Stimulated activated CD4-positive, alpha-beta T cell treated with anti-CD3 and anti-CD28 coated beads, Interleukin-4, amount 100 ng/mL, for 4 hours (primary cell): ENCODE measurements around the gene NSL1.
"Not testable (repeated sequence)": the region's sequence is repeated elsewhere in the genome, so short reads cannot be mapped to it uniquely, and the experiment has no call there.

Source experiments
- DNase-seq, 2 experiments: peaks; one replicate each; pipeline ENCODE4 v3.0.0-alpha.2; 2020

Gene NSL1

DNA sequence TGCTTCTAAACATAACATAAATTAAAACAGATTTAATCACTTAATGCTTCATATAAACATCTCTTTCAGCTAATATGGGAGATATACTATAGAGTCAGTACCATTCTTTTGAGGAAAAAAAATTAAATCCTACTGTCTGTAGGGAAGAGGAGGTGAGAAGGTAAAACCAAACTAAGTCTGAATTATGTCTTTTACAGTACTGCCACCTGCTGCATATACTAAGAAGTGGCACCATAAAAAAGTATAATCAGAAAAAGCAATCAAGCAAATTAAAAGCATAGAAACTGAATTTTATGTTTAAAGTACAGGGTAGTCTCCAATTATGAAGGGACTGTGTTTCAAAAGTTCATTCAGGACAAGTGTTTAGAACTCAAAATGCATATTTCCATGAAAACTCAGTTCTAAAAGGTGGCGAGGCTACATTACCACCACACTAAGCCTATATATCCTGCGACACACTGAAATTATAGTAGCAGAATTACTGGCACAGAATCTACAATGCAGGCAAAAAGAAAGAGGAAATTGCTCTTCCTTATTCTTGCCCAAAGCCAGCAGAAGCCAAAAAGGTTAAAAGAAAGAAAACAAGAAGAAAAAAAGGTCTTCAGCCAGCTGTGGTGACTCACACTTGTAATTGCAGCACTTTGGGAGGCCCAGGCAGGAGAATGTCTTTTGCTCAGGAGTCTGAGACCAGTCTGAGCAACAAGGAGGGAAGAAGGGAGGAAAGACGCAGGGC, 9.0 kb downstream of the NSL1 start:
- DNase-seq = no peak

DNA sequence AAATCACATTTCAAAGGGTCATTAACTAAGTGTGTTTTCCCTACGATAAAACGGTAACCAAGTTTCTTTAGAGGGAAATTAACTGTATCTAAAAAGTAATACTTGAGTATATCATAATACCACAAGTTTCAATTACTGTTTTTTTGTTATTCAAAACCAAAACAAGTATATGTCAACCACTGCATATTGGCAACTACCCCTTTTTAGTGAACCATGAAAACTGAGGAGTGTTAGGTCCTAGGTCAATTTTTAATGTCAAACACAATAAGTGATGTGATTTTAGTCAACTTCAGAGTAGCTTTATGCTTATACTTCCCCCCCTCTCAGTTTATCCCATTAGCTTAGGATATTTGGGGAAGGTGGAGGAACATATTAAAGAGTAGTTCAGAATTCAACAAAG, 10.4 kb downstream of the NSL1 start:
- DNase-seq = no peak

DNA sequence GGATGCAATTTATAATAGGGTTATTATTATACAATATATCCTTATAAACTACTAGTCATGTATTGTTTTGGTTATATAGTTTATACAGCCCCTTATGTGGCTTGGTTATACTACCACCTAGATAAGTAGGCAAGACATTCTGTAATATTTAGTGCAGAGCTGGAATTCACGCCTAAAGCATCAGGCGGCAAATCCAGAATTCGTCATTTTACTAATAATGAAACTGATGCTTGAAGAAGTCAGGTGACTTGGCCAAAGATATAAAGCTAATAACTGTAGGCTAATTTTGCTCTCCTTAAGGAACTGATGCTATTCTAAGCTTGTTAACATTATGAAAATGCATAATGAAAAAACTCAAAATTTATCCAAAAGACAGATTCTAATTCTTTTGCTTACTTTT, 10.8 kb downstream of the NSL1 start:
- DNase-seq = no peak

DNA sequence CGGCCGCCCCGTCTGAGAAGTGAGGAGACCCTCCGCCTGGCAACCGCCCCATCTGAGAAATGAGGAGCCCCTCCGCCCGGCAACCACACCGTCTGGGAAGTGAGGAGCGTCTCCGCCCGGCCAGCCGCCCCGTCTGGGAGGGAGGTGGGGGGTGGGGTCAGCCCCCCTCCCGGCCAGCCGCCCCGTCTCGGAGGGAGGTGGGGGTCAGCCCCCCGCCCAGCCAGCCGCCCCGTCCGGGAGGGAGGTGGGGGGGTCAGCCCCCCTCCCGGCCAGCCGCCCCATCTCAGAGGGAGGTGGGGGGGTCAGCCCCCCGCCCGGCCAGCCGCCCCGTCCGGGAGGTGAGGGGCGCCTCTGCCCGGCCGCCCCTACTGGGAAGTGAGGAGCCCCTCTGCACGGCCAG, 12.5 kb downstream of the NSL1 start:
- DNase-seq = not testable (repeated sequence)

DNA sequence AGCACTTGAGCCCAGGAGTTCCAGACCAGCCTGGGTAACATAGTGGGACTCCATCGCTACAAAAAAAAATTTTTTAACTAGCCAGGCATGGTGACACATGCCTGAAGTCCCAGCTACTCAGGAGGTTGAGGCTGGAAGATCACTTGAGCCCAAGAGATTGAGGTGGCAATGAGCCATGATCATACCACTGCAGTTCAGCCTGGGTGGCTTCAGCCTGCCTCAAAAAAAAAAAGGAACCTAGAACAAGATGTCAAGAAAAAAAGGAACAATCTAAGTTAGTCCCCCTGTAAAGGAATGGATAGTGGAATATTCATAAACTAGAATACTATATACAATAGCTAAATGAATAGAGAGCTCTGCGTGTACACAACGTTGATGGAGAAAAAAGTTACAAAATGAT, 14.4 kb downstream of the NSL1 start:
- DNase-seq = no peak

DNA sequence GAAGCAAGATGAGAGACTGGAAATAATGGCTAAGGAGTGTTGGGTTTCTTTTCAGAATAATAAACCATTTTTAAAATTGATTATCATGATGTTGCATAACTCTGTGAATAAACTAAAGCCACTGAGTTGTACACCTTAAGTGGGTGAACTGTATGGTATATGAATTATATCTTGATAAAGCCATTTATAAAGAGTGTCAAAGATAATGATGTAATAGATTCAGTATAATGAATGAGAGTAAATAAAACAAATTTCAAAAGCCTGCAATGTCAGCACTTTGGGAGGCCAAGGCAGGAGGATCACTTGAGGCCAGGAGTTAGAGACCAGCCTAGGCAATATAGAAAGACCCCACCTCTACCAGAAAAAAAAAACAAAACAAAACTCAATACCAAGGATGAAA, 16.3 kb downstream of the NSL1 start:
- DNase-seq = no peak

DNA sequence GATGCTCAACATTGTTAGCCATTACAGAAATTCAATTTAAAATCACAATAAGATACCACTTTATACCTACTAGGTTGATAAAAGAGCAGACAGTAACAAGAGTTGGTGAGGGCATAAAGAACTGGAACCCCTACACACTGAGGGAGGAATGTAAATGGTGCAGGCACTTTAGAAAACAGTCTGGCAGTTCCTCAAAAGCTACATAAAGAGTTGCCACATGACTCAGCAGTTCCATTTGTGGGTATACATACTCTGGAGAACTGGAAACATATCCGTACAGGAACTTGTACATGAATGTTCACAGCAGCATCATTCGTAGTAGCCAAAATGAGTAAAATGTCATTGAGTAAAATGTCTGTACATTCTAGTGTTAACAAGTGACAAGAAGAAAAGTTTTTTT, 17.0 kb downstream of the NSL1 start:
- no peak for DNase-seq

DNA sequence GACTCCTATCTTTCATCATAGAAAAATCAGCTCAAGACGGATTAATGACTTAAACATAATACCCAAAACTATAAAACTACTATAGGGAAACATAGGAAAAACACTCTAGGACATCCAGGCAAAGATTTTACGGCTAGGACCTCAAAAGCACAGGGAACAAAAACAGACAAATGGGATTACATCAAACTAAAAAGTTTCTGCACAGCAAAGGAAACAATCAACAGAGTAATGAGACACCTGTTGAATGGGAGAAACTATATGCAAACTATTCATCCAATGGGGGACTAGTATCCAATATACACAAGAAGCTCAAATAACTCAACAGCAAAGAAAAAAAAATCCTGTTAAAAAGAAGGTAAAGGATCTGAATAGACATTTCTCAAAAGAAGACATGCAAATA, 18.6 kb downstream of the NSL1 start:
- no peak for DNase-seq

DNA sequence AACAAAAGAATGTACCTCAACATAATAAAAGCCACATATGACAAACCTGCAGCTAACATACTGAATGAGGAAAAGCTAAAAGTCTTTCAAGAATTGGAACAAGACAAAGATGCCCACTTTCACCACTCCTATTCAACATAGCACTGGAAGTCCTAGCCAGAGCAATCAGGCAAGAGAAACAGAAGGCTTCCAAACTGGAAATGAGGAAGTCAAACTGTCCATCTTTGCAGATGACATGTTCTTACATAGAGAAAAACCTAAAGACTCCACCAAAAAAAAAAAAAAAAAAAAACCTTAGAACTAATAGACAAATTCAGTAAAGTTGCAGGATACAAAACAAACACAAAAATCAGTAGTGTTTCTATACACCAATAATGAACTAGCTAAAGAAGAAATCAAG, 20.2 kb downstream of the NSL1 start:
- DNase-seq = no peak

DNA sequence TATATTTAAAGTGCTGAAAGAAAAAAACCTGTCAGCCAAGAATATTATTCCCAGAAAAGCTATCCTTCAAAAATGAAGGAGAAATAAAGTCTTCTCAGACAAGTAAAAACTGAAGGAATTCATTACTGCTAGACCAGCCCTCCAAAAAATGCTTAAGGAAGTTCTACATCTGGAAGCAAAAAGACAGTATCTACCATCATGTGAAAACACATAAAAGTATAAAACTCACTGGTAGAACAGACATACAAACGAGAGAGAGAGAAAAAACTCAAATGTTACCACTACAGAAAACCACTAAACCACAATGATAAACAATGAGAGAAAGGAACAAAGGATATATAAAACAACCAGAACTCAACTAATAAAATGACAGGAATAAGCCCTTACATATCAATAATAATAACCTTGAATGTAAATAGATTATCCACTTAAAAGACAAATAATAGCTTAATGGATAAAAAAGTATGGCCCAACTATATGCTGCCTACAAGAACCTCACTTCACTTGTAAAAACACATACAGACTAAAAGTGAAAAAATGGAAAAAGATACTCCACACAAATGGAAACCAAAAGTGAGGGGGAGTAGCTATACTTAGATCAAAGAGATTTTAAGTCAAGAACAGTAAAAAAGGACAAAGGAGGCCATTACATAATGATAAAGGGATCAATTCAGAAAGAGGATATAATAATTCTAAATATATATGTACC, 22.0 kb downstream of the NSL1 start:
- no peak for DNase-seq

DNA sequence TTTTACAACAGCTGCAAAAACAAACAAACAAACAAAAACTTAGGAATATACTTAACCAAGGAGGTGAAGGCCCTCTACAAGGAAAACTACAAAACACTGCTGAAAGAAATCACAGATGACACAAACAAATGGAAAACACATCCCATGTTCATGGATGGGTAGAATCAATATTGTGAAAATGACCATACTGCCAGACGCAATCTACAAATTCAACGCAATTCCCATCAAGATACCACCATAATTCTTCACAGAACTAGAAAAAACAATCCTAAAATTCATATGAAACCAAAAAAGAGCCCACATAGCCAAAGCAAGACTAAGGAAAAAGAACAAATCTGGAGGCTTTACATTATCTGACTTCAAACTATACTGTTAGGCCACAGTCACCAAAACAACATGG, 24.8 kb downstream of the NSL1 start:
- not testable (repeated sequence) for DNase-seq

DNA sequence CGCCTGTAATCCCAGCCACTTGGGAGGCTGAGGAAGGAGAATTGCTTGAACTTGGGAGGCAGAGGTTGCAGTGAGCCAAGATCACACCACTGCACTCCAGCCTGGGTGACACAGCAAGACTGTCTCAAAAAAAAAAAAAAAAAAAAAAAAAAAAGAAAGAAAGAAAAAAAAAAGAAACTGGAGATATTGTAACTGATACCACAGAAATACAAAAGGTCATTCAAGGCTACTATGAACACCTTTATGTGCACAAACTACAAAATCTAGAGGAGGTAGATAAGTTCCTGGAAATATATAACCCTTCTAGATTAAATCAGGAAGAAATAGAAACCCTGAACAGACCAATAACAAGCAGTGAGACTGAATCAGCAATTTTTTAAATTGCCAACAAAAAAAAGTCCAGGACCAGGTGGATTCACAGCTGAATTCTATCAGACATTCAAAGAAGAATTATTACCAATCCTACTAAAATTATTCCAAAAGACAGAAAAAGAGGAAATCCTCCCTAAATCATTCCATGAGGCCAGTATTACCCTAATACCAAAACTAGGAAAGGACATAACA, 26.8 kb downstream of the NSL1 start:
- not testable (repeated sequence) for DNase-seq

DNA sequence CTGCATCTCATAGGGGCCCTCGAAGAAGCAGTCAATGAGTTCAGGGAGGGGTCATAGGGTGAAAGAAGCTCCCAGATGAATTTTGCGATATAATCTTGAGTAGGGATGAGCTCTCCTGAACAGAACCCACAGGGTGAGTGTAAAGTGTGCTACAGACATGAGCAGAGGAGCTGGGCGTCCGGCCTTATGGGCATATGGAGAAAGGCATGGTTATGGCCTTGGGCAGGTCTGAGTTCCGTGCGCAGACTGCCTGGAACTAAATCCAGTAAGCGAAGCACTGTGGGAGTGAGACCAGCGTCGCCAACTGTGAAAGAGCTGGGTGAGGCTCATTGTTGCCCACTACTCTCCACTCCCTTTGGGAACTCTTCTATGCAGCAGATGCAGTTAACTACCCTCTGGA, 28.7 kb downstream of the NSL1 start:
- DNase-seq = no peak

DNA sequence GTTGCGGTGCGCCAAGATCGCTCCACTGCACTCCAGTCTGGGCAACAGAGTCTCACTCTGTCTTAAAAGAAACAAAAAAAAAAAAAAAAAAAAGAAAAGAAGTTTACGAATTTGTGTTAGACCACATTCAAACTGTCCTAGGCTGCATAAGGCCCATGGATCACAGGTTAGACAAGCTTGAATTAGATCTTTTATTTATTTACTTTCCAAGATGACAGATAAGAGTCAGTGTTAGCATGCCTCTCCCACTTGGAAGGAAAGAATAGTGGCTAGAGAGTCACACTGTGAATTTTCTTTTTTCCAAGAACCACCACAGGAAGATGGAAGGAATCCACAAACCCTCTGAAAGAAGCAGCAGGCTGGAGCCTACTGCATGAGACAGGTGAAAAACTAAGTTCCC, 29.3 kb downstream of the NSL1 start:
- DNase-seq = no peak

DNA sequence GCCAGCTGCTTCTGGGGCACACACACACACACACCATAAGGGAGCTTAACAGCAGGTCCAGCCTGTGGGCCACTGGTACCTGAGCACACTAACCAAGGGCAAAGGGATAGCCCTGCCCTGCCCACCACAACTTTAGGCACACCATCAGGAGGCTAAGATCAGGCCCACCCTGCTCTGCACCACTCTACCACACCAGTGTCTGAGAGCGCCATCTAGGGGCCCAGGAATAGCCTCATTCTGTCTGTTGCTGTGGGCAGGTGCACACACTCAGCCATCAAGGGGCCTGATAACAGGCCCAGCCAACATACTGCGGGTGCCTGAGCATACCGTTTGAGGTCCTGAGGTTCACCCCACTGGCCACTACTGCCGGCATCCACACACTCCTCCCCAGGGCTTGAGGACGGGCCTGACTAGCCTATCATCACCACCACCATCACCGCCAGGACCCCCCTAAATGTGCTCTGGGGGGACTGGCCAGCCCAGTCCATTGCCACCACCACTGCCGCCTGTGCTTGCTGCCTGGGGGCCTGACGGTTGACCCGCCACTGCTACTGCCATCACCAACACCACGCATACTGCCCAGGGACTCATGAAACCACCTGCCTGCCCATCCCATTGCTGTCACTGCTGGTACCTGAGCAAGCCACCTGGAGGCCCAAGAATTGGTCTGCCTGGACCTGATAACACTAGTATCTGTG, 31.3 kb downstream of the NSL1 start:
- DNase-seq = peak; percentile 46 to 58

DNA sequence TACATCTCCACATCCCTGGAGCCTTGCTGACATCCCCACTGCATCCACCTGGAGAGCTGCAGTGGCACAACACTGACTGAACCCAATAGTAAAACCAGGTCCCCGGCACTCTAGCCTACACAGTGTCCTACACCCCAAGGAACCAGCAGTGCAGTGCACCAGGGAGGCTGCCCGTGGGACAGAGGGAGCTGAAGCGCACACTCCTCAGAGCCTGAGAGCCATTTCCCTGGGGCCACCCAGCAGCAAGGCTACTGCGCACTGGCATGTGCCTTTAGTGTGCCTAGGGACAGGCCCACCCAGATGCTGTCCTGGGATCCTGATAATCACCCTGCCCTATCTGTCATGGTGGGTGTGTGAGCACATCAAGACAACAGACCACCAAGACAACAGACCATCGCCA, 31.9 kb downstream of the NSL1 start:
- no peak for DNase-seq

DNA sequence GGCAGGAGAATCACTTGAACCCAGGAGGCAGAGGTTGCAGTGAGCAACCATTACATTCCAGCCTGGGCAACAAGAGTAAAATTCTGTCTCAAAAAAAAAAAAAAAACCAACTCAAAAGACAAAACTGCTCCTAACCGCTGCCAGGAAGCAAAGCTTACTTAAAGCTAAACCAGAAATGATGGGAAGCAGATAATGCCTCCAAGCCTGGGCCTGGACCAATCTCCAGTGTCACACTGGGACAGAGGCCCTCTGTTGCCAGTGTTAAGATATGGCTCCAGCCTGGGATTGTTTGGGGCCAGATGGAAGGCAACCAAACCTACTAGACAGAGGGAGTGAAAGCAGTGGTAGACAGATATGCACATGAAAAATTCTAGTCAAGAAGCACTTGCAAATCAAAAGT, 36.9 kb downstream of the NSL1 start:
- no peak for DNase-seq

DNA sequence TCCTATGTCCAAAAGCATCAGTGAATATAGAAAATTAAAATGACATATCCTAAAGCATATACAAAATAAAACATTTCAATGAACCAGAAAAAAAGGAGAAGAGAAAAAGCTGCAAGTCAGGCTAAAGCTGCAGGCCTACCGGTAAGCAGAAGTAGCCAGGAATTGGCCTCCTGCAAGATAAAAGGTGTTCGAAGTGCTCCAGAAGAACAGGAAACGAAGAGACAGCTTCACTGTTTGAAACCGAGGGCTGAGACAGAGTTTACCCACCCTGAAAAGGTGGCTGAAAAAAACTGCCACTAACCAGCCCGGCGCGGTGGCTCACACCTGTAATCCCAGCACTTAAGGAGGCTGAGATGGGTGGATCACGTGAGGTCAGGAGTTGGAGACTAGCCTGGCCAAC, 37.4 kb downstream of the NSL1 start:
- DNase-seq = no peak

DNA sequence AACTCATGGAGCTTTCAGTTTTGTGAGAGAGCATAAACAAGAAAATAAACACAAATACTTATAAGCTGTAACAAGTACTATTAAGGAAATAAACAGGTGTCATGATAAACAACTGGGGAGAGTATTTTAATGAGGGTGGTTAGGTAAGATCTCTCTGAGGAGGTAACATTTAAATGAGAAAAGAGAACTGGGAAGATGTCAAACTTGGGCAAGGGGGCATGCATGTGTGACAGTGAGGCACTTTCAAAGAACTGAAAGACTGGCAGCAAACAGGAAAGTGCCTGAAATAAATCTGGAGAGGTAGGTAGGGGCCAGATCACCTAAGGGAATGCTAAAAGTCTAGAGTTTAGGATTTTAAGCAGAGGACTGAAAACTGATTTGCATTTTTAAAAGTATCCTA, 37.8 kb downstream of the NSL1 start:
- DNase-seq = no peak

DNA sequence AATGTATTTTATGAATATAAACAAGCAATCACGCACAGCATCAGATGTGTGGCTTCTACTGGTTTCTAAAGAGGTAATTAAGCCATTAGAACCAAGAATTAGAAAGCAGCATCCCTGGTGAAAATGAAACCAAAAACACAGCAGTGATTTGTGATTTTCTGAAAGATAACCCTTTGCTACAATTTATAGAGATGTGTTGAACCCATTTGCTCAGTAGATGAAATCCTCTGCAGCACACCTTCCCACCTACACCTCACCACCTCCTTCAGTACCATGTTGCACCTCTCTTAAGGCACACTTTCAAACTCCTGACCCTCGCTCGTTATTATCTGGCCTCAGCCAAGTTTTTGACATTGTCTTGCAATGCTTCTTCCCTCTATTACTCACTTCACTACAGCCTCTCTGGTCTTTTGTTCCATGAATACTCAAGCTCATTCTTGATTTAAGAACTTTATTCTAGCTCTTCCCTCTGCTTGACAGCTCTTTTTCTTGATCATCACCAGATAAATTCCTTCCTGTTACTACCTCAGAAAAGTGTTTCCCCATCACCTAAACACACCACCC, 38.6 kb downstream of the NSL1 start:
- no peak for DNase-seq

DNA sequence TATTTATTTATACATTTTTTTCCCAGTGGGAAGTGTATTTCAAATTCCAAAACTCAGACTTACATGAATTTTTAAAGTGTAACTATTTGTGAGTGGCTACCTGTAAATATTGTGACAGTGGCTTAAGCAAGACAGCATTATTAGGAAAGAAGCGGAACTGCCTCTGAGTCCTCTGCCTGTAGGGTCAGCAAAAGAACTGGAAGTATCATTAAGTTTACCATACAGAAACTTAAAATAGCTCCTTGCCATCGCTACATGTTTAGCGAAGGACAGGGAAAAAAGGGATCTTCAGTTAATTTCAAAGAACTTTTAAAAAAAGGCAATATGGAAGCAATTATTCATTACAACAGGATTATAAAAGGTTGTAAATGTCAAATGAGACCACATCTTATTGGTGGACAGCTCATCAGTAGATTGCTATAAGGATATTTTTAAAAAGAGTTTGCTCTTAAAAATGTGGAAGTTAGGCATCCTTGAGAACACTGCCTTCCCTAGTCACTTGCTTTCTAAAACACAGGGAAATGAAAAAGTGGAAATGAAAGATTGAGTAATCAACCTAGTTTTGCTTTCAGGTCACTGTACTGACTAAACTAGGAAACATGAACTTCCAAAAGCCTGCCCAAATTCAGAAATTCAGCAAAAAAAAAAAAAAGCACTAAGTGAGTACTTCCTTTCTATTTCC, 39.2 kb downstream of the NSL1 start:
- DNase-seq = no peak

DNA sequence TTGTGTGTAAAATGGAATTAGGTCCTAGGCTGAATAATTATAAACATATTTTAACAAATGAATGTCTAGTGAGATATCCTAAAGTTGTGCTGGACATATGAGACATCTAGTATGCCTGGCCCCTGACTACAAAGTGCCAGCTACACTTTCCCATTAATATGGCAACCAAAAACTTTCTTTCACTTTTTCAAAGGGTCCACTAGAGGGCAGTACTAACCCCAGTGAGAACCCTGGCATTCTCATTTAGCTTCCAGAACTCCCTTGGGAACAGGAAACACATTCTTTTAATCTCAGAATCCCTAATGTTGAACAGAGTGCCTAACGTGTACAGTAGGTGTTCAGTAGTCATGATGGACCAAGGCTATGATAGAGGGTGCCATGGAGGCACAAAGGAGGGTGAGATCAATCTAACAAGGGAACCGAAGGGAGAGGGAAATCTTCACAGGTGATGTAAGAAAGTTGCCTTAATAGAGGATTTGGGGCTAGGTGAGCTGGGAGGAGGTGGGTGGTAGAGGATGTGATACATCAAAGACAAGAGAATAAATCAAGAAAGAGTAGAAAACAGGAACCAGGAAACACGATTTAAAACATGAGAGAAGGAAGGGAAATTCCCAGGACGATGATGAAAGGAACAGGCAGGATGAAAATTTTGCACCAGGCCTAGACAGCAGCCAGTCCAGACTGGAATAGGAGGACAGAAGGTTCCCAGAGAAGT, 41.6 kb downstream of the NSL1 start:
- peak in 1 of 2 experiments; percentile 14 for DNase-seq
